HG02870 (cell line): ENCODE results near the gene CASZ1.

ENCODE experiments used
- ATAC-seq: cut with Tn5 transposase; IDR thresholded peaks from one replicate; pipeline ENCODE4 v1.9.1; 2021; ENCODE audit warnings: mild to moderate bottlenecking, moderate library complexity; ENCODE audit not compliant: unreplicated experiment

The CASZ1 gene

DNA sequence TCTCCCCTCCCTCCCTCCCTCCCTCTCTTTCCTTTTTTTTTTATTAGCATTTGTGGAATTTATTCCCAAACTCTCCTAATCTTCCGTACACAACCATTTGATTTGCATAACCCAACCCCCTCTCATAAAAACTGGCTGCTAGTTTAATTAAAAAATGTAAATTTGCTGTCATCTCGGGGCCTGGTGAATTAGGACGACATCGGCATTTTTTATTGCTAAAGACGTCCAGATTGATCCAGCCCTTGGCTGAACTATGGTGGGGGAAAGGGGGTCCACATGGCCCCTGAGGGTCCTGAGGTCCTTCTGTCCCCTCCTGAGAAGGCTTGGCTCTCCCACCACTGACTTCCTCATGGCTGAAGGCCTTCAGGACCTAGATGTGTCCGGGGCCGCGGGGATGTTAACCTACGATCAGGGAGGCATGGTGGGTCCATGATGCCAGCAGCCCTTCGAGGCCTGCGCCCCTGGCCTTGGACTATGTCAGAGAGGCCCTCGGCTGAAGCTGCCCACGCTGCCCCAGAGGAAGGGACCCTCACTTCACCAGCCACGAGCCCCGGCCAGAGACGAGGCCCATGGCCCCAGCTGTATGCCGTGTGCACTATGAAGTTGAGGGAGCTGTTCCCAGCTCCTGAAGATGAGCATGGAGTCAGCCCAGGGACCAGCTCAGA is 105.2 kb downstream of the CASZ1 start:
- no peak for ATAC-seq

DNA sequence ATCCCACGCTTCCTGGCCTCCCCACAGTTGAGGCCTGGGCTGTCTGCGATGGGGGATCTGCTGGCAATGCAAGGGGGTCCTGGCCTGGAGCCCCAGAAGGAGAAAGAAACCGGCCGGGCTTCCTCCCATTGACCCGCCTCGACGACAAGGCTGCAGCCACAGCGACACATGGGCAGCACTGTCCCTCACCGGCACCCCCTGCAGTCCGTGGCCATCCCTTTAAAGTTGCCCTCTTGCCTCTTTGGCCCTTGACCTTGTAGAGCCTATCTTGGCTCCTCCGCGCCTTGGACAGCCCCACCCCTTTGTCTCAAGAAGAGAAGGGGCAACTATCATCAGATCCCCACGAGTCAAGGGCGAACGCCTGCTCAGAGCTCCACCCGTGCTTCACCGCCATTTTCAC is 106.0 kb downstream of the CASZ1 start:
- ATAC-seq: no peak

DNA sequence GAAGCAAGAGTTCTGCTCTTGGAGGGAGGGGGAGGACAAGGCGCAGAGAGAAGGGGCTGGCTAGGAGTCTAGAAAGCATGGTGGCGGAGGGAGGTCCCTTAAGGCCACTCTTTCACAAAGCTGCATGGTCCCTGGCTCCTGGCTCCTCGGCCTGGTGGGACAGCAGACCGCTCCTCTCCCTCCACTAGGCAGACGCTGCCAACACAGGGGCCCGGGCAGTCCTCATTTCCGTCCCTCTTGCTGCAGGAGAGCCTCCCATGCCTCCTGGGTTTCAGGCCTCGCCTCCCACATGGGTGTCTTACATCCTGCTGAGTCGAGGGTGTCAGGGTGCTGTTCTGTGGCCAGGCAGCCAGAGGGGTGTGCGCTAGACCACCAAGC is 108.0 kb downstream of the CASZ1 start:
- ATAC-seq: no peak

DNA sequence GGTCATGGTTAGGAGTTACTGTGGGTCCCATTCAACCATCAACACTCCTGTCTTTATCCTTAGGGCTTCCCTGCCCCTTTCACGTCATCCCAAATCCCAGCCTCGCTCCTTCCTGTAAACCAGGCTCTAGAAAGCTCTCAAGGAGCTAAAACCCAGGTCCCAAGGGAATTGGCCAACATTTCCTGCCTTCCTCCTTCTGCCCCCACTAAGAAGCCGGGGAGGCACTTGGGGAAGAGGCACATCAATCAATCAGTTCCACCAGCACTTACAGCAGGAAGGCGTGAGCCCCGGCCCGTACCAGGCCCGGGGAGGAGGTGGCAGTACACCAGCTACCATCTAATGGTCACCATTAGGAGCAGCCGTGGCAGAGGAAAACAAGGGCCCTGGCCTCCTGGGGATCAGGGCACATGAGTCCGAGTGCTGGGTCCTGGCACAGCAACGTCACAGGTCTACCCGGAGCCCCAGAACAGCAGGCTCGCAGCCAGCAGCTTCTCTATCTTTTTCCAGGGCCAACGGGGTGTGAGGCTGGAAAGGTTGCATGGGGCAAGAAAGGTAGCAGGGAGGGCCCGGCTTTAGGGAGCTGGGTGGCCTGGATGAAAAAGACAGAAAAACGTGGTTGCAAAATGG is 108.6 kb downstream of the CASZ1 start:
- no peak for ATAC-seq

DNA sequence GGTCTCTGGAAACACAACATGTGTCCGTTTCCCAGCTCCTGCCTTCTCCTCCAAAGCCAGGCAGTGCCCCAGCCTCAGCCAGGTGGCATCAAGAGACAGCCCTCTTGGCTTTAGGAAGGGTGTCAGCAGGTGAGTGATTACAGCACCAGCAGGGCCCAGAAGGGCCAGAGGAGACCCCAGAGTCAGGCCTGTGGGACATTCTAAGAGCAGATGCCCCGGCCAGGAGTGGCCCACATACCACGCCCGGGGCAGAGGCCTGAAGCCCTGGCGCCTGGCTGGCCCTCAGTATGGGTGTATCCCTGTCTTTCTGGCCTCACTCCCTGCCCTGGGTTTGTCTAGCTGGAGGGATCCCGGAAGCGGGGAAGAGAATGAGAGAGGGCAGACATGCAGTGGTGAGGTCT is 109.2 kb downstream of the CASZ1 start:
- no peak for ATAC-seq

DNA sequence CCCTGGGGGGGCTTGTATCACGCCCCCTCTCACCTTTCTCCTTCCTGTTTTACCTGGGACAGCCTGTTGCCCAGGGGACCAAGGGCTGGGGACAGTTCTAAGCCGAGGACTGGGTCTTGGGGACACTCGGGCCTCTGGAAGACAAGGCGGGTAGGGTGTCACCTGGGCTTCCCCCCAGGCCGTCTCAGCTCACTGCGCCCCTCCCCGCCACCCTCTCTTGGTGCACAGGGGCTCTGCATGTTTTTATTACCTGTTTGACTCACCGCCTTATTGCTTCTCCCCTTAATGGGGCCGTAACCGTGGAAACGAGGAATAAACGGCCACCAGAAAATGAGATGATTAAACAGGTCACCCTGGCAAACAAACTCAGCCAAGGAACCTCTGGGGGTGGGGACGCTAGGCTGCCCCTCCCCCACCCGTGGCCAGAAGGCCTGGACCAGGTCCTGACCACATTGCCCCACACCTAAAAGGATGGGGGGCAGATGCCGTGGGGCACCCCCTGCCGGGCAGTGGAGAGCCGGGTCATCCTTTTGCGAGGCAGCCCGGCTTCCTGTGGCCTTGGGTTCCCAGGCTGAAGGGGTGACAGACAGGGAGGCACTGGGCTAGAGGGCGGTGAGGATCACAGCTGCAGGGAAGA is 109.9 kb downstream of the CASZ1 start:
- ATAC-seq: no peak

DNA sequence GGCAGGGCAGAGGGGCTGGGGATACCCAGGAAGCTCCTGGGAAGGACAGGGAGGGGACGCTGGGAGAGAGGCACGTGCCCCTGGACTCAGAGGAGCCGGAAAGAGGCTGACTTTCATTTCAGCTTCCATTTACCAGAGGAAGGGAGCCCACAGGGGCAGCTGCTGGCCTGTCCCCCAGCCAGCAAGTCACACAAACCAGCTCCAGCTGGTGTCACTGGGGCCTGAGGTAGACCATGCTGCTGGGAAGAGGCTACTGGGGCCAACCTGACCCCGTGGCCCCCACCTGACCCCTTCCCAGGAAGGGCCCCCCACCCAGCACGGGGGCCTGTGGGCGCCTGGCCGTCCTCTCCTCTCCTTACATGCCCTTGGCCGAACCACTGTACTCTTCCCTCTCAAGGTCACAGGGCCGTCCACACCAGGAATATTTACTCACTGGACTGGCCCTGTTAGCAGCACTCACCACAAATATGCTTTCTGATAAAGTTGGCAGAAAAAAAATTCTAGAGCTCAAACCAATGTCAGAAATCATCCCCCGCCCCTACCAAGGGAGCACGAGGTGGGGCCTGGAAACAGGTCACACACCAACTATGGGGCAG is 110.5 kb downstream of the CASZ1 start:
- ATAC-seq: no peak

DNA sequence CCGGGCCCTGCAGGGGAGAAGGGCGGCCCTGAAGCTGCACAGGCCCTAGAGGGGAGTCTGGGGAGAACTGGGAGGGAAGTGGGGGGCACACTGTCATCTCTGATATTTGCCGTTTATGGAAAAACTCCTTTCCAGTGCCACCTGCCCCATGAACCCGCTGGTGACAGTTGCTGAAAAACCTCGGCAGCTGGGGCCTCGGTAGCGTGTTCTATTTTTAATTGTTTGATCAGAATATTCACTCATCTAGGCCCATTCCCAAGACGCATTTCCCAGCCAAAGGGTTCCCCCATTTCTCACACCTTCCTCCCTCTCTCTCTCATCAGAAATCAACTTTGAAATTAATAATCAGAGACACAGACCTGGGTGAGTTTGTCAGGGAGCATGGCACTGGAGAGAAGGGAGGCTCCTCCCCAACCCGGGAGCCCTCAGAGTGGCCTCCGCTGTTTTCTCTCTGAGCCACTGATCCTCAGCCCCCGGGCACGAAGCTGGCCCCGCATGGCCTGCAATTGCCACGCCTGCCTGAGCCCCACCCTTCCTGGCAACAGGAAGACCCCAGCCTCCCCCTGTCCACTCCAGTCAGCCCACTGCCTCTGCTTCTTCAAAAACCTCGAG is 111.1 kb downstream of the CASZ1 start:
- ATAC-seq: no peak

DNA sequence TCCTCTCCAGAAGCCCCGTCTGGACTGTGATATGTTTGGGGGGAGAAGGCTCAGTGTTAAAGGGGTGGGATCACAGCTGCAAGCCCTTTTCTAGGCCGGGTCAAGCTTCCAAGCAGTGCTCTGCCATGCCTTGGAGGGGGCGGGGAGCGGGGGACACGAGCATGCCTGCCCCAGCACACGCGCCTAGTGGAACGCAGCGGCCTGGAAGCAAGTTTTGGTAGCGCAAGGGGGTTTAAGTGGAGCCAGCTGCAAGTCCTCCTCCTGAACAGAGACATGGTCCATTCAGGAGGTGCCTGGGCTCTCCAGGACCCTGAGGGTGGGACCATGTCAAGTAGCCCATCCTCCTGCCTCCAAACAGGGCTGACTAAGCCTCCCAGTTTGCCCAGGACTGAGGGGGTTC is 112.2 kb downstream of the CASZ1 start:
- ATAC-seq: no peak

DNA sequence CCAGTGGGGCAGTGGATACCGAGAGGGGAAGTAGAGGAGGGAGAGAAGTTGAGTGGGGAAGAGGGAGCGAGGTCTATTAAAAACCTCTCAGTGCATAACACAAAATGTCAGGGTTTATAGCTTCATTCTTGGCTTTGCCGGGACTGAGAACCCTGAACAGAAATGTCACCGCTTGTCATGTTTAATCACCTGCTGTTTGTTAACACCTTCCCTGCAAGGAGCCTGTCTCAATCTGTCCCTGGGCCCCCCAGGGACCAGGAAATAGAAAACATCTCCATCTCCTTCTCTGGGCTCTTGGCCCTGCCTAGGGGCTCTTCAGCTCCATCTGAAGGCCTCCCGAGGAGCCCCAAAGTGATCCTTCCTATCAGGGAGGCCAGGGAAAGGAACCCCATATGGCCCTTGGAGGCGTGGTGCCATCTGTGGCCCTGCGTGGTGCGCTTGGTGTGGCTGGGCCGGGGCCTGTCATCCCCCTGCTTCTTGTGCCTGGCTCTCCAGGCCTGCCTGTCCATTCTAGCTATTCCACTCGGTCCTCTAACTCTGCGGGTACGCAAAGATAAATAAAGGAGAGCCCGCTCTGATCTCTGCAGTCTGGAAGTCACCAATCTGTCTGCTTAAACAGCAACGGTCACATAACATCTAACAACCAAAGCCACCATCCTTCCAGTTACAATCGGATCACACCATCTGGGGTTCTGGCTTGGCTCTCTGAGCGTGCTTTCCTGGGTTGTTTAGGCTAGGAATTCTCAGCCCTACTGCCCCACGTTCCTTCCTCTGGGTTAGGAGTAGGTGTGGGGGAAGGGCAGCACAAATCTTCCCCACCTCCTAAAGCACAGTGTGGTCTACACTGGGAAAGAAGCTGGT is 113.8 kb downstream of the CASZ1 start:
- no peak for ATAC-seq

DNA sequence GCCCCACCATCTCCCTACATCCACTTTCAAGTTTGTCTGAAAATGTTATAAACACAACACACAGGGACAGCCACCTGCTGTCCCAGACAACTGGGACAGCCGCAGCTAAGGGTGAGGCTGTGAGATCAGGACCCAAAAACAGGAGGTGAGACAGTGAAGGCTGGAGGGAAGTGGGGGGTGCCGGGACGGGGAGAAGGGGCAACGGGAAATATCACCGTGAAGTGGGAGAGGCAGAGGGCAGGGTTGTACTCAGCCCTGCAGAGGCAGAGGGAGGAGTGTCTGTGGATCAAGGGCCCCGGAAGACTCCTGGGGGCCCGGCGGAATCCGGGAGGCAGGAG is 114.4 kb downstream of the CASZ1 start:
- ATAC-seq: no peak

DNA sequence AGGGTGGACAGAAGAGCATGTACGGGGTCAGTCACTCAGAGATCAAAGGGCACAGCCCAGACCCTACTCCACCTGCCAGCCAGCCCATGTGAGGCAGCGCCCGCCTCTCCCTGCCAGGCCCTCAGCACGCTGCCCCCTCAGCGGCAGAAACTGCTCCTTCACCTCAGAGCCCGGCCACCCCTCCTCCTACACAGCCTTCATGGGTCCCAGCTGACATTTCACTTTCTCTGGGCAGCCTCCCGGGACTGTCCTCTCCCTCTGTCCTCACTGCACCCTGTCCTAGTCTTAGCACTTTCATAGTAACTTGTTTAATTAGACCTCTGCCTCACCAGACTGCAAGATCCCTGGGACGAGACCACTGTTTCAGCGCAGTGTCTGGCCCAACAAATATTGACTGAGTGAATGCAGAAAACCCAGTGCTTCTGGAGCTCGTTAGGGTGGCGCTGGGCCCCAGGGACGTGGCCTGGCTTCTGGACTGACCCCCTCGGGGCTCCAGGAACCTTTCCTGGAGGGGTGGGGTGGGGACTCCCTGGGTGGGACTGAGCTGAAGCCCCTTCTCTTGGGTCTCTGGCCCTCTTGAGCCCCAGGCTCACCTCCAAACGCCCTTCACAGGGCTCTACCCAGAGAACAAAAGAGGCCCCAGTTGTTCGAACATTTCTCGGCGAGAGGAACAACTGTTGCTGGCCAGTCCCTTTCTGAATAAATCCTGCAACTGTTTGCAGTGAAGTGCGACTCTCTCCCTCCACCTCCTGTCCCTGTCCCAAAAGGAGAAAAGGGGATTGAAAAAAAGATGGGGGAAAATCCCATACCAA is 114.9 kb downstream of the CASZ1 start:
- ATAC-seq: no peak

DNA sequence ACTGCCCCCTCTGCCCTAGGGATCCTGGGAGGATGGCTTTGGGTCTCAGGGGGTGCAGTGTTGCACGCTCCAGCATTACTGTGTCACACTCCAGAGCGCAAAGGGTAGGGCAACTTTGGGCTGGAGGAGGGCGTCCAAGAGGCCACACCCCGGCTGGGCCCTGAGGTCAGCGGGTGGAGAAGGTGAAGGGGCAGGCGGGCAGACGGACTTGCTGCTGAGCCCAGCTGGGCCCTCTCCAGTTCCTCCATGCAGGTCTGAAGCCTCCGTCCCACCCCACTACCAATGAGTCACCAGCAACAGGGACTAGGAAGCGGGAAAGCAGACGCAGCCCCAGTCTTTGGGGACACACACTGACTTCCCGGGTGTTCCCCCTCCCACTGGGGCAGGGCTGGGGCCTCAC is 116.0 kb downstream of the CASZ1 start:
- no peak for ATAC-seq

DNA sequence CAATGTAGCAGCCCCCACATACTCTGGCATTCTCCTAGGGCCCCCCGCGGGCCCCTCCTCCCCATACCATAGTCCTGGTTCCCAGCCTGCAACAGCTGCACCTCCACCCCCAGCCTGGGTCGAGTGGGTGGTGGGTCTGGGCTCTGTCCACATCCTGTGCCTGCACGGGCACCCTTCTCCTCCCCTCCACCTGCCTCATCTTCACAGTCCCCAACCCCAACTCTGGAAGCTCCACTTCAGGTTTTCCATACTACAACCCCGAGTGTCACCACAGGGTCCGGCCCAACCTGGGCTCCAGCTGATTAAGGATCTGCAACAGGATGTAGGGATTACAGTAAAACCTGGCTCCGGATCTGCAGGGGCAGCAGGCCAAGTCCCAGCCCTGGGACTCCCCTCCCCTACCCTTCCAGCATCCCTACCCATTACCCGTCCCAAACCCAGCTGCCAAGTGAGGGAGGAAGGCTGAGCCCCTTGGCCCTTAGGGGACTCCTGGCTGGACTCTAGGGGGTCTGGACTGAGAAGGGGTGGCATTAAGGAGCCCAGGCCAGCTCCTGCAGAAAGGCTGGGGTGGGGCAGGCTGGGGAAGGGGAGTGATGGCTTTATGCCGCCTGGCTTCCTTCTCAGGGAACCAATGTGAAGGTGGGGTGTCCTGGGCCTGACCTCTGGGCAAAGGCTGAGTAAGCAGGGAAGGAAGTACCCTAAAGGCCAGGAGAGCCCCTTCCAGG is 116.8 kb downstream of the CASZ1 start:
- ATAC-seq: no peak

DNA sequence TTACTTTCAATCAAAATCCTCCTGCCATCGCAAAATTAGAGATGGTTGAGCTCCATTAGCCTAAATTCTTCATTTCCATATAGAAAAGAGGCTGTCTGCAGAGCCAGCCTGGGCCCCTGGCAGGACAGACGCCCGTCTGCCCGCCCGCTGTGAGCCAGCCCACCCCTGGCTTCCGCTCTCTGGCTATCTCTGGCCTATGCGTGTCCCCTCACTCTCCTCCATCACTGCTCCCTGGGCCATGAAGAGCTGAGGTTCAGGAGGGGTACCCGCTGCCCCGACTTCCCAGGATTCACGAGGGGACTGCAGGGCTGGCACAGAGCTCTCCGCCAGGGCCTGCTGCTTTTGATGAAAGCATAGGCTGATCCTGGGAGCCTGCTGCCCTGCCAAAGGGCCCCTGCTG is 117.6 kb downstream of the CASZ1 start:
- ATAC-seq: no peak

DNA sequence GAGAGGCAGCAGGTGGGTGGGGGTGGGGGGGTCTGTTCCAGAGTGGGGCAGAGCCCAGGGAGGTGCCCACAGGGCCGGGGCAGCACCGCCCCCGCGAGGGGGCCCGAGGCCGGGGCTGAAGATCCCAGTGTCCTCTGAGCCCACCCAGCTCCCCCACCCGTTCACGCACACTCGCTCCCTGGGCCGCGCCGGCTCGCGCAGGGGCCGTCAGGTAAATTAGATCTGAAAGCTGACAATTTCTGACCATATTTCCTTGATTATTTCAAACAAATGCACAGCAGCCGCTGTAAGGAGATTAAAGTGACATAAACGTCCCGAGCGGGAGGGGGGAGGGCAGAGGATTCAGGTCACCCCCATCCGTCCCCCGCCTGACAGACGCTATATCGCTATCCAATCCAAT is 118.0 kb downstream of the CASZ1 start:
- ATAC-seq: no peak

DNA sequence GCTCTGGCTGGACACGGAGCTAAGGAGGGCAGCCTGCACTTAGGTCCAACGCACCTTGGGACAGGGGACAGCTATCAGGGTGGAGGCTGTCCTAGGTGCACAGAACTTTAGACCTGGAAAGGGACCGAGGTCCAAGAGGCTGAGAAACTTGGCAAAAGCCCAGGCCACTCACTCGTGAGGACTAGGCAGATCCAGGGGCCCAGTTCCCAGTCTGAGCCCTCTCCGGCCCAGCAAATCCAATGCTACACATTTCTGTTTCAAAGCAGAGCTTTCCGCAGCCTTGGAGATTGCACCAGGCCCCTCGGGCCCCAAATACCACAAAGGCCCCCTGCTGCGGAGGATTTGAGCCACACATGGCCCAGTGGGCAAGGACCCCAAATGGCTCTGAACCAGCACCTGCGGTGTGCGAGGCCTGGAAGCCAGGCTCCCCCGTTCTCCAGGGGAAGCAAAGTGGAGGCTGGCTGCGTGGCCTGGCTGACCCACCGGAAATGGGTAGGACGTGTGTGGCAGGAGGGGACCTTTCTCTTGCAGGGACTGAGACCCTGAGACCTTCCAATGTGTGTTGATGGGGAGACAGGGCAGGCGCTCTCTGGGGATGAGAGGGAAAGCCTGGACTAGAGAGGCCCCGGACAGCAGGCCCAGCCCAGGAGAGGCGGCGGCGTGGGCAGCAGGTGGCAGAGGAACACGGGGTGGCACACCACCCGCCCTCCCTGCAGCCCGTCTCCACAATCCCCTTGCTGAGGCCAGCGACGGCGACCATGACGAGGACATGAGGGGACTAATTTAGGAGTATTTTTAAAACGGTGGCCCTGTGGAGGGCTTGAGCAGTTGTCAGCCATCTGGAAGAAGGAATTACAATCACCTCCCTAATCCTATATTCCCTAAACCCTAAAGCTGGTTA is 118.7 kb downstream of the CASZ1 start:
- no peak for ATAC-seq

DNA sequence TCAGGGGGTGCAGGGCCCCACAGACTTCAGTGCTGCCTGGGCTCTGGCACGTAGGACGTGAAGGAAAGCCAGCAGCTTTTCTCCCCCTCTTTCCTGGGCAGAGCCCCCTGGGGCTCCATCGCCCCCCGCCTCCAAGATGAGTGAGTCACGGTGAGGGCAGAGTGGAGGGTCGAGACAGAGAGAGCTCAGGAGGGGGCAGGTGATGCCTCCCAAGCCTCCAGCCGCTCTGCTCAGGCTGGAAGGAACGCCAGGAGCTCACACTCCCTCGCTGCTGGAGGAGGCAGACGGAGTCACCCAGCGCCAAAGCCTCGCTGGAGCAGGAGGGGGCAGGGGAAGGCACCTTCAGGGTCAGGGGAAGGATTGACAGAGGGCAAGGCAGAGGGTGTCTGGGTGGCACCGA is 119.5 kb downstream of the CASZ1 start:
- no peak for ATAC-seq
